Esophagus squamous epithelium (tissue), 4 donors: ENCODE measurements around the gene TFF1.

Experiments used
- POLR2A ChIP-seq, 4 donors: fragments of 450-650 bp; IDR thresholded peaks; one replicate each; pipeline ENCODE4 v1.6.1; 2017; ENCODE audit warnings: antibody characterized with exemption in 4 of 4, mild to moderate bottlenecking in 4 of 4, moderate library complexity in 3 of 4
- TF ChIP-seq, protein P1 (sequence below), 6 experiments: fragments of 450-650 bp in 4 of 6; fragments of 200-600 bp in 2 of 6; sonication (generic) in 2 of 6; IDR thresholded peaks; one replicate each; pipeline ENCODE4 v1.5.1; 2016 to 2019; ENCODE audit warnings: antibody characterized with exemption in 6 of 6, mild to moderate bottlenecking in 4 of 6, moderate library complexity in 4 of 6

DNA sequence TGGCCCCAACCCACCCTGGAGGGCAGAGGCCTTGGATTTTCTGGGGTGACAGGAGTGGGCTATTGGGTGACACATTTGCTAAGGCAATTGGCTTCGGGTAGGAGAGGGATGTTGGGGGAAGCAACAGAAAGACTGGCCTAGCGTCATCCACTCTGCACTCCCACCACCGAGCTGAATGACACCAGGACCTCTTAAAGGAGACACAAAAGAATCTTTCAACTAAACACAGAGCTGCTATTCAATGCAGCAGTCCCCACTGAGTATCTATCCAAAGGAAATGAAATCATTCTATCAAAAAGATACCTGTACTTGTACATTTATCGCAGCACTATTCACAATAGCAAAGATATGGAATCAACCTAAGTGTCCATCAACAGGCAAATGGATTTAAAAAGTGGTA, 21.7 kb downstream of the TFF1 start:
- TF ChIP-seq, protein P1, sequence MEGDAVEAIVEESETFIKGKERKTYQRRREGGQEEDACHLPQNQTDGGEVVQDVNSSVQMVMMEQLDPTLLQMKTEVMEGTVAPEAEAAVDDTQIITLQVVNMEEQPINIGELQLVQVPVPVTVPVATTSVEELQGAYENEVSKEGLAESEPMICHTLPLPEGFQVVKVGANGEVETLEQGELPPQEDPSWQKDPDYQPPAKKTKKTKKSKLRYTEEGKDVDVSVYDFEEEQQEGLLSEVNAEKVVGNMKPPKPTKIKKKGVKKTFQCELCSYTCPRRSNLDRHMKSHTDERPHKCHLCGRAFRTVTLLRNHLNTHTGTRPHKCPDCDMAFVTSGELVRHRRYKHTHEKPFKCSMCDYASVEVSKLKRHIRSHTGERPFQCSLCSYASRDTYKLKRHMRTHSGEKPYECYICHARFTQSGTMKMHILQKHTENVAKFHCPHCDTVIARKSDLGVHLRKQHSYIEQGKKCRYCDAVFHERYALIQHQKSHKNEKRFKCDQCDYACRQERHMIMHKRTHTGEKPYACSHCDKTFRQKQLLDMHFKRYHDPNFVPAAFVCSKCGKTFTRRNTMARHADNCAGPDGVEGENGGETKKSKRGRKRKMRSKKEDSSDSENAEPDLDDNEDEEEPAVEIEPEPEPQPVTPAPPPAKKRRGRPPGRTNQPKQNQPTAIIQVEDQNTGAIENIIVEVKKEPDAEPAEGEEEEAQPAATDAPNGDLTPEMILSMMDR (IDR thresholded peaks at IDR 0.05), result no peak
- TF ChIP-seq POLR2A (IDR thresholded peaks at IDR 0.05), result no peak
